GM19324 (cell line): Measurements from ENCODE around the gene WSCD1.

Experiments
- ATAC-seq: cut with Tn5 transposase; IDR thresholded peaks from one replicate; pipeline ENCODE4 v1.9.1; 2021; ENCODE audit warnings: mild to moderate bottlenecking, moderate library complexity; ENCODE audit not compliant: unreplicated experiment, low FRiP score

Gene WSCD1

DNA sequence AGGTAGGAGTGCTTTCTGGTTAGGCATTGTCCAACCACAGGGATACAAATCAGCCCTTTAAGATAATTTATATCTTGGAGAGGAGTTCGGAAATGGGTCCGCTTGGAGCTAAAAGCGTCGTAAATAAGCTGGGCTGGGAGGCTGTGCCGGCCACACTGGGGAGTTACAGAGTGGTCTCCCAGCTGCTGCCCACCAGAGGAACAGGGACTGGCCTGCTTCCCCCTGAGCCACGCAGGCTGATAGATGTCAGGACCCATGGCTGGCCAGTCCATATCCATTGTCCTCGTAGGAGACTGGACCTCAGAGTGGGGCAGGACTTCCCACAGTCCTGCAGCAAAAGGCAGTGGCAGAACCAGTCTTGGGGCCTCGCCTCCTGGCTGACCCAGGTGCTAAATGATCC, 12.6 kb upstream of the WSCD1 start:
- ATAC-seq, result no peak

DNA sequence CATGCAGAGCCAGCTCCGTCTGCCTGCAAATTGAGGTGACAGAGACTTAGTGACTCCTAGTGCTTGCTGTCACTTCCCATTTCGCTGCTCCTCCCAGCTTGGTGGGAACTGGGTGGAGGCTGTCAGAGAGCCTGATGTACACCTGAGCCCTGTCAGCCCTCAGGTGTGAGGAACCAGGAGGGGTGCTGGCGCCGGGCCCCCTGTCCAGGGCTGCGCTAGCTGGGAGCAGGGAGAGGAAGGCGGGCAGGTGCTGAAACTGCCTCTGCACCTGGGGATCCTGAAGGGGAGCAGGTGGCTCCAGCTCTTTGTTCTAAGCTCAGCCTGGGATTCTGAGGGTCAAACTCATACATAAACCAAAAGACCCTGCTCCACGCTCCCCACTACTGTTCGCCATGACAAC, 10.8 kb upstream of the WSCD1 start:
- ATAC-seq, result no peak

DNA sequence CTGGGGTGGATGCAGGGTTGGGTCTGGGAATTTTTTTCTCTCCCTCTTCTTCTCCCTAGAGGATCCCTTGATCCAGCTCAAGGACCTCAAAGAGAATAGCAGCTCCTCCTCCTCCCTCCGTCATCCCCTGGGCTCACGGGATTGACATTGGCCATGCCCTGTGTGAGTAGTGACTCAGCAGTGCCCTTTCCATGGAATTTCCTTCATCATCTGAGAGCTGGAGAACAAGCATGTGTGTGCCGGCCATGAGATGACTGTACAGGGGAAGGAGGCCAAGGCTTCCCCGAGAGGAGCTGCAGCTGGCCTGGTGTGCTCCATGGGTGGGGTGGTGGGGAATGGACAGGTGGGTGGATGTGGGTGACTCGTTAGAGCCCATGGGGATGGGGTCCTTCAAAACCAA, 8.9 kb upstream of the WSCD1 start:
- ATAC-seq, result no peak

DNA sequence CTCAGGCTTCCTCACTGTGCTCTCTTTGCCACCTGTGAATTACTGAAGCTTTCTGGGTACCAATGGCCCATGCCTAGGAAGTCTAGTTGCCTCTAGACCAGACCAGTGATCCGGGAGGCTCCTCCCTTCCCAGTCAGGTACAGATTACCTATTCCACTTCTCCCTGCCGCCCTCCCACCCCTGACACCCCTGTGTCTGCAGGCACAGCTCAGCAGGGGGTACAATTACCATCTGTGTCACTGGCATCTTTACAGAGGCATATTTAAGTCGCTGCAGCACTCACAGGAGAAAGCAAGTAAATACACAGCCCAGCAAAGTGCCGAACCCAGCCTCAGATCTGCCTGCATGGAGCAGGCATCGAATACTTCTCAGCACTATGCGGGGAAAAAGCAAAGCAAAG, 5.3 kb upstream of the WSCD1 start:
- no peak for ATAC-seq

DNA sequence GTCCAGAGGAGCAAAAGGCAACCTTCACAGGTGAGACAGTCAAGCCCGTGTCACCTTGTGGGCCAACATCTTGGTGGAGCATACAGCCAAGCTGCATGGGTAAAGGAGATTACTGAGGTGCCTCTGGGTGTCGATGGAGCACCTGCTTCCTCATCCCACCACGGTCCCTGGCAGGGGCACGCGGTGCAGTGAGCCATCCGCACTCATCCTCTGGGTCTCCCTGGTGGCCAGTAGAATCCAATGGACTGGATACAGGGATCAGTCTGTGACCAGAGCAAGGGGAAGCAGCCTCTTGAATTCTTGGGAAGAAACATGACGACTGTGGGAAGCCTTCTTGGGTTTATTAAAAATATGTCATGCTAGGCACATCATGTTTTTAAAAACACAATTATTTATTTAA, 4.8 kb upstream of the WSCD1 start:
- ATAC-seq, result no peak

DNA sequence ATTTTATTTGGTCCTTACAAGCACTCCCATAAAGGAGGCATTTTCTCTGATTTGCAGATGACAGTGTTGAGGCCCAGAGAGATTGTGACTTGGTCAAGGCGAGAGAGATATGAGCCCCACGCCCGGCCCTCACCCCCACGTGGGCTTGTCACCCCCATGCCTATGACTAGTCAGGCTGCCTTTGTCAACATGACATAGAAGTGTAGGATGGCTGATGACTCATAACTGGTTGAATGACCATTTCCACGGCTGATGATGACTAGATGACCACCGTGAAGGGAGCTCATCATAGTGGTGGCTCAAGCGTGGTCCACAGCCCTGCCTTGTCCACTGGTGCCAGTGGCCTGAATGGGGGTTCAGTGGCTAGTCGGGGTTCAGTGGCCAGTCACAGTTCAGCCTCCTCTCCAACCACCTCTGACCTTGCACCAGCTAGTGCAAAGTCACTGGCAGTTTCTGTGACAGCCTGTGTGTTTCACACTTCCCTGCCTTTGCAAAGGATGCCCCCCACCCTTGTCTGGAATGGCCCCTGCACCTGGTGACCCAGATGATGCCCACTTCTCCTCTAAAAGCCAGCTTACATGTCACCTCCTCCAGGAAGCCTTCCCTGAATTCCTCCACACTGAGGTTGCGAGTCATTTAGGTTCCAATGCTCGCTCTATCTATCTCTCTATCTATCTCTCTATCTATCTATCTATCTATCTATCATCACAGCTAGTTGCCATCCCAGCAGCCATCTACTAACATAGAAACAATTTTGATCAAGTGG, 3.8 kb upstream of the WSCD1 start:
- ATAC-seq, result no peak

DNA sequence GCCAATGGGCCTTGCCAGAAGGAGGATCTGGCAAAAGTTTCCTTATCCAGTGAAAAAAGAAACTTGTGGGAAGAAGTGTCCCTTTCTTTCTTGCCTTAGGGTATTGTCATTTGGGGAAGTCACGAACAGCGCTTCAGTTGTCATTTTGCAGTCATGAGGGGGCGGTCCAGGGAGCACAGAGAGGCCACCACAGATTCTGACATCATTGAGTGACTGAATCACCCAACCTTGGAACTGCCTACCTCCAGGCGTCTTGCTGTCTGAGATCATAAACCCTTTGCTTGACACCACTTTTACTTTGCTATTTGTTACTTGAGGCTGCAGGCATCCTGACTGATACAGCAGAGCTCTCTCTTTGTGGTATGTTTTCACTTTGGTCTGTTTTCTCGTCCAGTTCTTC, 3.1 kb upstream of the WSCD1 start:
- ATAC-seq, result no peak

DNA sequence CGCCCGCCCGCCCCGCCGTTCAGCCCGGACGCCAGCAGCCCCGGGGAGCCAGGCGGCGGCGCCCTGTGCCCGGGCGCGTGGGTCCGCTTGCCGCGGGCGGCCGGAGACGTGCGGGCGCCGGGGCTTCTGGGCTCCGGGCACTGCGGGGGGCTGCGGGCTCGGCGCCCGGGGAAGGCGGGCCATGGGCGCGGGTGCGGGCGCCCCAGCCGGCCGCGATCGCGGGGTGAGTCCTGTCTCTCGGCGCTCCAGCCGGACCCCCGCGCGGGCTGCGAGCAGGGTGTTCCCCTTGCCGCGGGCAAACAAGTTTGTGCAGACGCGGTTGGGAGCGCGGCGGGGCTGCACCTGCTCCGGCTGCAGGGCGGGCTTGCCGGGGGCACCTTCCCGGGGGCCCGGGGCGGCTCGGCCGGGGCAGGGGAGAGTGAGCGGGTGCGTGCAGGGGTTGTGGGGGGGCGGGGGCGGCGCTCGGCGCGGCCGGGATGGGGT, 292 bp downstream of the WSCD1 start:
- ATAC-seq, result no peak

DNA sequence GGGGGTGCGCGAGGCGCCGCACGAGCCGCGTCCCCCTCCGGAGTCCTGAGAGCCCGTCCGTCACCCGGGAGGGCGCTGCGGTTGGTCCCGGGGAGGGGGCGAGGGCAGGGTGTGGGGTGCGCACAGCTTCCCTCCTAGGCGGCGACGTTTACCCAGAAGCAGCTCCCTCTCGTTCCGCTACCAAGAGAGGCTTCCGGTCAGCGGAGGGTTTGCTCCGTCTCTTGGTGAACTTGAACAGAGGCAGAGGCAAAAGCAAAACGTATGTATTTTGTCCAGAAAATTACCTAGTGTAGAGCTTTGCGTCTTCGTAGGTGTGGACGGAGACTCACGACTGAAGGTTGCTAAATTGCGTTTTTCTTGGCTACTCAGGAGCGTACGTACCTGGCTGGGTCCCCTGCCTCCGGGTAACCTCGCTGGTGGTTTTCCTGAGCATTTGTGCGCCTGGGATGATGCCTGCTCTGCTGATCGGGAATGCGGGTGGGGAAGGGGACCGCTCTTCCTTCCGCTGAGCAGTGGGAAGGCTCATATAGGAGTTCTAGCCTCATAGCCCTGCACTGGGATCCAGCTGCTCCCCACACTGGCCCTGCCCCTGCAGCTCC, 833 bp downstream of the WSCD1 start:
- ATAC-seq, result no peak

DNA sequence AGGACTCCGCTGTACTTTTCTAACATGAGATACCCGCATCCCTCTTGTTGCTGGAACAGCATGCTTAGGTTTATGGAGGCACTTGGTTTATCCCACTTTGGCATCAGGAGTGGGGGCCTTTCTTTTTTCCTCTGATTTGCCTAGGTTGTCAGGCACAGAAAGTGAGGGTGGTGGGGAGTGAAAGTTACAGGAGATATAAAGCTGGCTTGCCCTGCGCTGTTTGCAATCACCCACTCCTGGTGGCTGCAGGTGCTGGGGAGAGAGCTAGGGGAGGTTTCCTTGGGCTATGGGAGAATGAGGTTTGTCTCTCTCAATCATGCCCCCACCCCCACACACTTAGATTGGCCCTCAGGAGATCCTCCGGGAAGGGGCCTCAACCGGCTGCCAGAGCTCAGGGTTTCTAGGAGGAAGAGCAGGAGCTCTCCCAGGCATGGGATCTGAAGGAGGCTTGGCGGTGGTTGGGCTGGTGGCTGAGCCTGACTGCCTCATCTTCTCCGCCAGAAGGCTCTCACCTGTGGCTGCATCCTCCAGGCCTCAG, 1.4 kb downstream of the WSCD1 start:
- no peak for ATAC-seq

DNA sequence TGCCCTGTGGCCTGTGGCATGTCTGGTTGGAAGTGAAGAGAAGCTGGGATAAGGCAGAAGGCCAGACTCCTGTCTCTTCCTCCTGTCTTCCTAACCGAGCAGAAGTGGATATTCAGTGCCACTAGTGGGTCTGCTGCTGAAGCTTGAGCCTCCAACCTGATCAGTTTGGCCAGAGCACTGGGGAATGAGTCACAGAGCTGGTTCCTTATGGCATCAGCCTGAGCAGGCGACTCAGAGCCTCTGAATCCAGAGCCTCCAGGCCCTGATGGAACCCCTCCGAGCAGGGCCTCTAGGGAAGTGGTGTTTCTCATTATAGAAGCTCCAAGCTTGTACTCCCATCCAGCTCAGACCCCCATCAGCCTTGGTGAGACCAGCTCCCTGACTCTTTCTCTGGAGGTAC, 2.0 kb downstream of the WSCD1 start:
- ATAC-seq, result no peak

DNA sequence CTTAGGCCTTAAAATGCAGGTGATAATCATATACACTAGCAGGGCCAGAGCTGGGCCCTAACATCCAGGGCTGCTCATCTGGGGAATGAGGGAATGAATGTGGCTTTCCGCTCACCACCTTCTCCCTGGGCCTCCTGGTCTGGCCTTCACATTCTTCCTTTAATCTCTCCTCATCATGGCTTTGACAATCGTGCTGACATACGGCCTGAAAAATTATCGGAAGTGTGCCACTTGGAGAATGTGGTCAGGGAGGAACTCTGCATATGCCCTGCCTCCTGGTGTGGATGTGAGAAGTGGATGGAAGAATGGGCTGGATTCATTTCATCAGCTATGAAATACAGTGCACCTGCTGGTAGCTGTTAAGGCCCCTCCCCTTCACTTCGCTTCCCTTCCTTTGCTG, 2.4 kb downstream of the WSCD1 start:
- no peak for ATAC-seq

DNA sequence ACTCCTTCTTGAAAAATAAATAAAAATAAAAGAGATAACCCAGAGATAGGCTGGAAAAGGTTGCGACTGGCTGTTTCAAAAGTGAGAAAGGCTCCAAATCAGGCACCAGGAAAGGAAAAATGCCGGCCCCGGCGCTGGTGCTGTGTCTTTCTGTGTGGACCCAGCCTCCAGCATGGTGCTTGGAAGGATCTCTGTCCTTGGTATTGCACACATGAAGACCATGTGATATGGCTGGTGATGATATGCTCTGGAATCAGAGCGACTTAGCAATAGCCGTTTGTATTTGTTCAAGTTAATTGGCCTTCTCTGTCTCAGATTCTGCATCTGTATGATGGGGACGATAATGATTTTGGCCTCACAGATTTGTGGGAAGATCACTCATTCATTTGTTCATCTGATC, 3.4 kb downstream of the WSCD1 start:
- no peak for ATAC-seq

DNA sequence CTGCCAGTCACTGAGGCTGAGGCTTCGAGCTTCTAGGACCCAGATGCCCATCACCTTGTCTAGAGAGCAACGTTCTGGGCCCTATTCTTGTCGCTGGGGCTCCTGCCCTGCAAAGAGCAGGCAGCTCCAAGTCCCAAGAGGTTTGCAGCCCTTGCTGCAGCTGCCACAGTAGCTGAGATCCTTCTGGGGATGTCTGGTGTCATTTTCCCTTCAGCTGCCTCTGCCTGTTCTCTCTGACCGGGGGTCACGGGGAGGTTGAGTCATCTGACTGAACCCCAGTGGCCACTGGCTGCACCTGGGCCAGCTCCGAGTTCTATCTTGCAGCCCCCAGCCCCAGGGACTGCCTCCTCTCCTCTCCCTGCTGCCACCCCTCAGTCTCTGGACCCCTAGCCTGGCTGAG, 4.9 kb downstream of the WSCD1 start:
- ATAC-seq, result no peak

DNA sequence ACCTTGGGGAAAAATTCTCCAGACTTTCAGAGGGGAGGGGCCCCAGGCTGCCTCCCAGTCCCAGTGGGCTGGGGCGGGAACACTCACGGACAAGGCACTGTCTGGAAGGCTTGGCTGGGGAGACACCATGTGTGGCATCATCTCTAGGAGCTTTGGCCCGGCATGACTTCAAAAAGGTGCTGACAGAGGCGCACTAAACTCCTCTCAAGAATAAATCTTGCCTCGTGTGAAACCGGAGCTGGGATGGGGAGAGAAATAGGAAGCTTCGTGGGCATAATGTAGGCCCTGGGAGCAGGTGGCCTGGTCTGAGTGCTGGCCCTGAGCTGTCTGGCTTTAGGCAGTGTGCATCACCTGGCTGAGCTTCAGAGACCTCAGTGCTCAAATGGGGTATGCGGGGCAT, 5.7 kb downstream of the WSCD1 start:
- ATAC-seq, result no peak

DNA sequence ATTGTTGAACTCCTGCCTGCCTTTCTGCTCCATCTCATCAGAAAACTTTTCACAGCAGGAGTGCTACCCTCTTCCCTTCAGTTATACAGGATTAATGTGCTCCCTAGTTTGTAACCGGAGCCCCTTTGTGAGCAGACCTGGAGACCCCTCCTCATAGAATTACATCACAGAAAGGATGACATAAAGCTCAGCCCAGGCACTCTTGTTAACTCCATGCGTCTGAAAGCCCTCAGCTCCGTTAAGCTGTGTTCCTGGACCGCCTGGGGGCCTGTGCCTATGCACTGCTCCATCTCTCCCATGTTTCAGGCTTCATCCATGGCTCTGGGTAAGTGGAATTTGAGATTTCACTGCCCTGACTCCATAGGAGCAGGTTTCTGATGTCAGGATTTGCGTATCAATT, 7.6 kb downstream of the WSCD1 start:
- ATAC-seq, result no peak

DNA sequence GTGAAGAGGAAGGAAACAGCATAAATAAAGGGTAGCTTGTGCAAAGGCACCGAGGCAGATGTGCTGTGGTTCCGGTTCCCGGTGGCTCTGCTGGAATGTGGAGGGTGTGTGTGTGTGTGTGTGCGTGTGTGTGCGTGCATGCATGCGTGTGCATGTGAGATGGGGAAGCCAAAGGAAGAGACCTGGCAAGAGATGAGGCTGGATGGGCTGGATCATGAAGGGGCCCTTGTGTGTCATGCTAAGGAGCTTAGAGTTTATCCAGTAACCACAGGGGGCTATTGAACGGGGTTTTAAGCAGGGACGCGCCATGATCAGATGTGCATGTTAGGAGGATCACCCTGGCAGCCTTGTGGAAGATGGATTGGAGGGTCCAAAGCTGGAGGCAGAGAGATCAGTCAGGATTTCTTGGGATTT, 8.3 kb downstream of the WSCD1 start:
- ATAC-seq, result no peak

DNA sequence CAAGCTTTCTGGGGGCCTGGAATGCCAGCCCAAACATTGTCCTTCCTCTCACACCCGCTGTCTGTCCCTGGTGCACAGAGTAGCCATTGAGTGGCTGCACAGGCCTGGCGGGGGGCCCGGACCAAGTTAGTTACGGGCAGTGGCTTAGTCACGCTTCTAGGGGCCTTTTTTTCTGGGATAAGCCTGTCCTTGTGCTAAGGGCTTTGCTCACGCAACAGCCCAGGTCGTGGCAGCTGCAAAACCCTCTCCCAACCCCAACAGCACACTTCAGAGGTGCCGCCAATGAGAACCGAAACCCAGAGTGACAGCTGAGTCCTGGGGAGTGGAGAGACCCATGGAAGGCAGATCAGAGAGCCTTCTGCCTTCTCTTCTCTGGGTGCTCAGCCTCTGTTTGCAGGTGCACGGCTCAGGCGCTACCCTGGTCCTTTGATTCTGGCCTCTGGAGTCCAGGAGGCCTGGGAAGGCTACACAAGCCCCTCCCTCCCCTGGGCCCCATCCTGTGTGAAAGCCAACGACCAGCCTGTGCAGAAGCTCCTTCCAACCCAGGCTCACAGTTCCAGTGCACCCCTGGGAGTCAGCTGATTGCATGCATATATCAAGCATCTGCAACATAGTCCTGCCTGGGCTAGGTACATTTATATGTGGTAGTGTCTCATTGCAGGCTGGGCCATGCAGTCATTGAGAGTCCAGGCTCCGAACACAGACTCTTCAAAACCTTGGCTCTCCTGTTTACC, 9.1 kb downstream of the WSCD1 start:
- ATAC-seq, result no peak

DNA sequence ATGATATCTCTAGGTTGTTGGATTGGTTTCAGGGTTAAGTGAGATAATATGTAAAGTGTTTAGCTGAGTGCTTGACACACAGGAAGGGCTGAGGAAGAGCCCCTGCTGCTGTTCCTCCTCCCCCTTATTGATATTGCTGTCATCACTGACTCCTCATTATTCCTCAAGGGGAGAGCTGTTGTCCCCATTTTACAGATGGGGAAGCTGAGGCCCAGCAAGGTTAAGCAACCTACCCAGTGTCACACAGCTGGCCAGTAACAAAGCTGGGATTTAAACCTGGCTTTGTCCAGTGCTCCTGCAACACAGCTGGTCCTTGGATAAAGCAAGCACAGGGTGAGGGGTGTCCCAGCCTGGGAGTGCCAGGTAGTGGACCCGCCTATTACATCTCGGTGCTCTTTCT, 9.8 kb downstream of the WSCD1 start:
- ATAC-seq, result no peak

DNA sequence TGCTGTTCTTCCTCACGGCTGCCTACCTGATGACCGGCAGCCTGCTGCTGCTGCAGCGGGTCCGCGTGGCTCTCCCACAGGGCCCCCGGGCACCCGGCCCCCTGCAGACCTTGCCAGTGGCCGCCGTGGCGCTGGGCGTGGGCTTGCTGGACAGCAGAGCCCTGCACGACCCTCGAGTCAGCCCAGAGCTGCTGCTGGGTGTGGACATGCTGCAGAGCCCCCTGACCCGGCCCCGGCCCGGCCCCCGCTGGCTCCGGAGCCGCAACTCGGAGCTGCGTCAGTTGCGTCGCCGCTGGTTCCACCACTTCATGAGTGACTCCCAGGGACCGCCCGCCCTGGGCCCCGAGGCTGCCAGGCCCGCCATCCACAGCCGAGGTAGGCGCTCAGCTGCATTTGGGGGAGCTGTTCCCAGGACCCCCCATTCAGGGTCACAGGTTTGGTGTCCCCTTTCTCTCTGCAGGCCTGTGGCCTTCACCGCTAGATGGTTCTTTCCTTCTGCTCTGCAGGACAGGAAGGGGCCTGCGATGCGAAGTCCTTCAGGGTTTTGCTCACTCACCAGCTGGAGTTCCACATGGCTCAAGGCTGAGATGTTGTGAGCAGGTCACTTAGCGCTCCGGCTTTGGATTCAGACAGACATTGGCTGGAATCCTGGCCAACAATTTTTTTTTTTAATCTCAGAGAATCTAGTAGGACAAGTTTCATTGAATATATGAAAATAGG, 10.7 kb downstream of the WSCD1 start:
- no peak for ATAC-seq

DNA sequence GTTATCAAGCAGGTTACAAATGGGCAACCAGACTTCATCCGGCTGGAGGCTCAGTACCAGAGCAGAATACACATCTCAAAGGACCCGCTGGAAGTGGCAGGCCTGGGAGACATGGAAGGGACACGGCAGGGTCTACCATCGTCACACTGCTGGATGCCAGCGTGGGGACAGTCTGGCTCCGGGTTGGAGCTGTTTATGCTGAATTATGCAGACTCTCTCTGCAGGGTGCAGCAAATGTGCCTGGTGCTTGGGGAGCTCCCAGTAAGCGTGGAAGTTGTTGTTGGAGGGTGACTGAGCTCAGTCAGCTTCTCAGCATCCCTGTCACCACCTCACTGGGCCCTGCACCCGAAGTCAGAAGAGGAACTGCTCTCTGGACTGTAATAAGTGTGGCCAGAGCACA, 12.2 kb downstream of the WSCD1 start:
- no peak for ATAC-seq
